NB4 (cell line): Measurements from ENCODE around the gene CHI3L2.

Source experiments
- CTCF ChIP-seq: IDR thresholded peaks from one replicate; pipeline ENCODE4 v1.5.1; 2012; ENCODE audit warnings: low read depth, low read length
- POLR2A ChIP-seq: IDR thresholded peaks from 2 replicates; pipeline ENCODE4 v1.6.1; 2011; ENCODE audit warnings: mild to moderate bottlenecking; ENCODE audit not compliant: insufficient read length; ENCODE audit errors: extremely low read depth

DNA sequence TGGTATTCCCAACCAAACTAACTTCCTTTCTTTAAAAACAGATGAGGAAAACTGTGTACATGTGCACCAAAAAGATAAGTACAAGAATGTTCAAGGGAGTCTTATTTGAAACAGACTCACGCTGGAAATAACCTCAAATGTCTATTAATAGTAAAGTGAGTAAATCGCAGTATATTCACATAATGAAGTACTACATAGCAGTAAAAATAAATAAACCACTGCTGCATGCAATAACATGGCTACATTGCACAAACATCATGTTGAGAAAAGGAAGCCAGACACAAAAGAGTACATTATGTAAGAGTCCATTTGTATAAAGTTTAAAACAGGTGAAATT is 21.8 kb upstream of the CHI3L2 start:
- TF ChIP-seq POLR2A (no peak), CTCF (no peak)
